Gastrocnemius medialis (tissue), 4 donors: ENCODE data around the gene RAB33B. TPM values are rescaled to one million over a fixed set of nuclear protein-coding genes. Genes with fewer than 3 reads are reported as not detected.

Experiments
- ATAC-seq, 2 donors: fragments of 150-250 bp; one replicate each; pipeline ENCODE4 v1.9.1; 2016
- DNase-seq, 2 donors: peaks; one replicate each; pipeline ENCODE4 v3.0.0-alpha.2; 2019
- H3K27ac ChIP-seq, 4 donors: fragments of 200-600 bp; sonication (generic); 1 replicate in 1 of 4; 2 replicates in 3 of 4; pipeline ENCODE4 v1.5.1; 2016 to 2018; ENCODE audit warnings: mild to moderate bottlenecking in 2 of 4, moderate library complexity in 1 of 4
- H3K27me3 ChIP-seq, 3 donors: fragments of 200-600 bp; sonication (generic) in 2 of 3; 1 replicate in 1 of 3; 2 replicates in 2 of 3; pipeline versions ENCODE4 v1.5.1 to v1.6.0; 2016 to 2019; ENCODE audit warnings: mild to moderate bottlenecking in 1 of 3, moderate library complexity in 1 of 3
- H3K36me3 ChIP-seq, 2 donors: fragments of 200-600 bp; sonication (generic) in 1 of 2; one replicate each; pipeline ENCODE4 v1.5.1; 2017 to 2018
- H3K4me1 ChIP-seq, 2 donors: fragments of 200-600 bp; sonication (generic) in 1 of 2; one replicate each; pipeline ENCODE4 v1.5.1; 2016 to 2017; ENCODE audit warnings: mild to moderate bottlenecking in 2 of 2
- H3K4me3 ChIP-seq, 4 donors: fragments of 200-600 bp; sonication (generic) in 3 of 4; 1 replicate in 1 of 4; 2 replicates in 3 of 4; pipeline ENCODE4 v1.5.1; 2016 to 2019; ENCODE audit warnings: mild to moderate bottlenecking in 2 of 4
- H3K9me3 ChIP-seq, 3 donors: fragments of 200-600 bp; sonication (generic) in 2 of 3; 1 replicate in 1 of 3; 2 replicates in 2 of 3; pipeline ENCODE4 v1.5.1; 2016 to 2019
- POLR2A ChIP-seq, 2 donors: fragments of 450-650 bp; IDR thresholded peaks; one replicate each; pipeline ENCODE4 v1.6.1; 2017; ENCODE audit warnings: antibody characterized with exemption in 2 of 2, mild to moderate bottlenecking in 2 of 2, moderate library complexity in 2 of 2
- in situ Hi-C, 4 donors: fragments of 200-750 bp; cut with MboI; loops; one replicate each; pipeline versions ENCODE4 v1.15.0 to v1.8.0; 2017; ENCODE audit warnings: low sequenced_read_pairs in 4 of 4
- intact Hi-C: fragments of 100-400 bp; cut with DNase I; formaldehyde crosslinking; loops from one replicate; pipeline ENCODE4 v1.15.1; 2023; ENCODE audit warnings: low total_unique reads
- total RNA-seq, 4 donors: library from RNA; depleted of rRNA; stranded (reverse); fragments of >200 nt; gene quantifications; one replicate each; pipeline versions ENCODE4 v1.1.0 to v1.2.3, GENCODE V29; 2016
- TF ChIP-seq, protein P1 (sequence below), 5 experiments: fragments of 450-650 bp in 3 of 5; fragments of 200-600 bp in 2 of 5; sonication (generic) in 2 of 5; IDR thresholded peaks in 4 of 5; conservative IDR thresholded peaks in 1 of 5; 1 replicate in 4 of 5; 2 replicates in 1 of 5; pipeline ENCODE4 v1.5.1; 2016 to 2019; ENCODE audit warnings: antibody characterized with exemption in 5 of 5, mild to moderate bottlenecking in 3 of 5, moderate library complexity in 3 of 5

RAB33B gene
- total RNA-seq, 4 donors from 2014 or later = 3.3 to 7.5 (median 5.7) TPM

DNA sequence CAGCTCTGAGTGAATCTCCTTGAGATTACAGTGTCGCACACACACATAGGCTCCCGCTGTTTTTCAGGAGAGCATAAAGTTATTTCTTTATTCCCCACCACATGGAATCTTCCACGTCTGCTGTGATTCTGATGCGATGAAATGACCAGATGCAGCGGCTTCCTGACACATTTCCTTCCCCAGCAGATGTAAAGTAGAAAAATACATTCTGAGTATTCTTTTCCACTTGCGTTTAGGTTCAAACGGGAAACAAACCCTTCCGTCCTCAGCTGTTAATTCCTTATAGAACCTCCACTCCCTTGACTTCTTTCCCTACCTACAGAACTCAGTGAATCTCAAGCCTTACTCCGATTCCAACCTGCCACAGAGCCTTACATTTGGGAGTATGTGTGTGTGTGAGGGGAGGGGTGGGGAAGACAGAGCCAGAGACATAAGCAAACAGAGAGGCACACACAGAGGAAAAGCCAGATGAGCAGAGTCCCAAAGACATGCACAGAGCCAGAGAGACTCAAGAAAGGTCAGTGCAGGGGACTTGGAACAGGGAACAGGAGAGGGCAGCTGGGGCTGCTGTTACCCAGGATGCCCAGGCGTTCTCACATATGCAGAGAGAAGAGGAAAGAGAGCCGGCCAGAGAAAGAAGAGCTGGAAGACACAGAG lies 54.8 kb downstream of the RAB33B start:
- DNase-seq = no peak
- no peaks in the 10 kb centered on the region for H3K27me3 ChIP-seq
- in situ Hi-C loops = loop anchor here in 1 of 4 donors (25.0 kb wide), 1 partner anchor 471 kb away; no protein-coding TSS in a partner anchor
- H3K9me3 ChIP-seq = no peaks in the 10 kb centered on the region
- no peak for ATAC-seq
- TF ChIP-seq, protein P1, sequence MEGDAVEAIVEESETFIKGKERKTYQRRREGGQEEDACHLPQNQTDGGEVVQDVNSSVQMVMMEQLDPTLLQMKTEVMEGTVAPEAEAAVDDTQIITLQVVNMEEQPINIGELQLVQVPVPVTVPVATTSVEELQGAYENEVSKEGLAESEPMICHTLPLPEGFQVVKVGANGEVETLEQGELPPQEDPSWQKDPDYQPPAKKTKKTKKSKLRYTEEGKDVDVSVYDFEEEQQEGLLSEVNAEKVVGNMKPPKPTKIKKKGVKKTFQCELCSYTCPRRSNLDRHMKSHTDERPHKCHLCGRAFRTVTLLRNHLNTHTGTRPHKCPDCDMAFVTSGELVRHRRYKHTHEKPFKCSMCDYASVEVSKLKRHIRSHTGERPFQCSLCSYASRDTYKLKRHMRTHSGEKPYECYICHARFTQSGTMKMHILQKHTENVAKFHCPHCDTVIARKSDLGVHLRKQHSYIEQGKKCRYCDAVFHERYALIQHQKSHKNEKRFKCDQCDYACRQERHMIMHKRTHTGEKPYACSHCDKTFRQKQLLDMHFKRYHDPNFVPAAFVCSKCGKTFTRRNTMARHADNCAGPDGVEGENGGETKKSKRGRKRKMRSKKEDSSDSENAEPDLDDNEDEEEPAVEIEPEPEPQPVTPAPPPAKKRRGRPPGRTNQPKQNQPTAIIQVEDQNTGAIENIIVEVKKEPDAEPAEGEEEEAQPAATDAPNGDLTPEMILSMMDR (IDR thresholded peaks at IDR 0.05 in 4 of 5, conservative IDR thresholded peaks at IDR 0.05 in 1 of 5) = no peak
- TF ChIP-seq POLR2A (IDR thresholded peaks at IDR 0.05) = no peak
- intact Hi-C loops = loop anchor here (2.0 kb wide), 1 partner anchor 54 kb away; the partner anchor contains the start of gene RAB33B
- H3K27ac ChIP-seq = peak overlapping the region; percentile 12 to 81 (median 40)
- no peak overlapping the region for H3K4me3 ChIP-seq
- peaks cover 40 to 46% of the 10 kb centered on the region in 2 donors for H3K4me1 ChIP-seq
- peaks cover 0 to 4% of the 10 kb centered on the region in 2 donors for H3K36me3 ChIP-seq

GRCh38 chr4:139509727-139510410 lies 55.9 kb downstream of the RAB33B start:
- DNase-seq (no peak), ATAC-seq (peak; percentile 36 to 69)
- TF ChIP-seq, protein P1 (IDR thresholded peaks at IDR 0.05 in 4 of 5, conservative IDR thresholded peaks at IDR 0.05 in 1 of 5) = peak in 4 of 5 experiments; percentile 28 to 59 (median 42)
- TF ChIP-seq POLR2A (IDR thresholded peaks at IDR 0.05) = no peak
- Histone ChIP-seq H3K9me3 (no peaks in the 10 kb centered on the region), H3K27ac (peak overlapping the region; percentile 63 to 83 (median 74)), H3K36me3 (peaks cover 0 to 8% of the 10 kb centered on the region in 2 donors), H3K4me1 (peaks cover 48 to 55% of the 10 kb centered on the region in 2 donors), H3K27me3 (no peaks in the 10 kb centered on the region), H3K4me3 (no peak overlapping the region)
- in situ Hi-C loops (loop anchor here in 1 of 4 donors (25.0 kb wide), 1 partner anchor 473 kb away; no protein-coding TSS in a partner anchor), intact Hi-C loops (loop anchor here (2.0 to 5.0 kb wide), 3 partner anchors 47 to 93 kb away; partner anchors contain the start of genes RAB33B and SETD7)

- no peaks in the 10 kb centered on the region for H3K27me3 ChIP-seq
- intact Hi-C loops = loop anchor here (5.0 kb wide), 2 partner anchors 46 to 94 kb away; partner anchors contain the start of gene SETD7
- in situ Hi-C loops = loop anchor here in 1 of 4 donors (25.0 kb wide), 1 partner anchor 474 kb away; no protein-coding TSS in a partner anchor
- H3K4me1 ChIP-seq = peaks cover 59 to 69% of the 10 kb centered on the region in 2 donors
- TF ChIP-seq POLR2A (IDR thresholded peaks at IDR 0.05) = no peak
- TF ChIP-seq, protein P1 (IDR thresholded peaks at IDR 0.05 in 4 of 5, conservative IDR thresholded peaks at IDR 0.05 in 1 of 5) = no peak
- DNase-seq (no peak), ATAC-seq (peak; percentile 50 to 71)
- H3K9me3 ChIP-seq = no peaks in the 10 kb centered on the region
- no peak overlapping the region for H3K4me3 ChIP-seq
- H3K36me3 ChIP-seq = peaks cover 0 to 8% of the 10 kb centered on the region in 2 donors
- H3K27ac ChIP-seq = peak overlapping the region; percentile 63 to 83 (median 74)
These were observed 57.4 kb downstream of the RAB33B start for GRCh38 chr4:139511320-139511719.

- no peaks in the 10 kb centered on the region for H3K9me3 ChIP-seq
- H3K4me3 ChIP-seq = no peak overlapping the region
- peak overlapping the region; percentile 61 to 83 (median 80) for H3K27ac ChIP-seq
- peaks cover 2 to 38% of the 10 kb centered on the region in 2 donors for H3K36me3 ChIP-seq
- ATAC-seq (no peak), DNase-seq (no peak)
- no peaks in the 10 kb centered on the region for H3K27me3 ChIP-seq
- intact Hi-C loops = loop anchor here (5.0 kb wide), 2 partner anchors 43 to 97 kb away; partner anchors contain the start of gene SETD7
- in situ Hi-C loops = loop anchor here in 1 of 4 donors (25.0 kb wide), 1 partner anchor 477 kb away; no protein-coding TSS in a partner anchor
- H3K4me1 ChIP-seq = peaks cover 45 to 57% of the 10 kb centered on the region in 2 donors
- TF ChIP-seq, protein P1 (IDR thresholded peaks at IDR 0.05 in 4 of 5, conservative IDR thresholded peaks at IDR 0.05 in 1 of 5) = no peak
- TF ChIP-seq POLR2A (IDR thresholded peaks at IDR 0.05) = no peak
These were observed 60.6 kb downstream of the RAB33B start for GRCh38 chr4:139514382-139515059.
